Nephron progenitor cell (in vitro differentiated cells): ENCODE measurements around the gene MYL12B.

Experiments
- DNase-seq: peaks from one replicate; pipeline ENCODE4 v3.0.0; 2021
- H3K27ac Mint-ChIP-seq: 2 replicates; pipeline ENCODE4 v1.8.0; 2021; ENCODE audit warnings: mild to moderate bottlenecking, moderate library complexity, mixed read lengths
- H3K27me3 Mint-ChIP-seq: 2 replicates; pipeline ENCODE4 v1.8.0; 2021; ENCODE audit warnings: mild to moderate bottlenecking, low read depth, mixed read lengths; ENCODE audit not compliant: poor library complexity
- H3K36me3 Mint-ChIP-seq: 2 replicates; pipeline ENCODE4 v1.8.0; 2021; ENCODE audit warnings: low read depth, mixed read lengths
- H3K4me1 Mint-ChIP-seq: 2 replicates; pipeline ENCODE4 v1.8.0; 2021; ENCODE audit warnings: mixed read lengths
- H3K4me3 Mint-ChIP-seq: 2 replicates; pipeline ENCODE4 v1.8.0; 2021; ENCODE audit warnings: mild to moderate bottlenecking, moderate library complexity, mixed read lengths
- H3K9me3 Mint-ChIP-seq: 2 replicates; pipeline ENCODE4 v1.8.0; 2021; ENCODE audit warnings: mild to moderate bottlenecking, moderate library complexity, mixed read lengths
- TF ChIP-seq, protein P1 (sequence below): fragments of 200-600 bp; sonication (generic); IDR thresholded peaks from 2 replicates; pipeline ENCODE4 v1.5.0; 2021; ENCODE audit warnings: antibody characterized with exemption

MYL12B gene

DNA sequence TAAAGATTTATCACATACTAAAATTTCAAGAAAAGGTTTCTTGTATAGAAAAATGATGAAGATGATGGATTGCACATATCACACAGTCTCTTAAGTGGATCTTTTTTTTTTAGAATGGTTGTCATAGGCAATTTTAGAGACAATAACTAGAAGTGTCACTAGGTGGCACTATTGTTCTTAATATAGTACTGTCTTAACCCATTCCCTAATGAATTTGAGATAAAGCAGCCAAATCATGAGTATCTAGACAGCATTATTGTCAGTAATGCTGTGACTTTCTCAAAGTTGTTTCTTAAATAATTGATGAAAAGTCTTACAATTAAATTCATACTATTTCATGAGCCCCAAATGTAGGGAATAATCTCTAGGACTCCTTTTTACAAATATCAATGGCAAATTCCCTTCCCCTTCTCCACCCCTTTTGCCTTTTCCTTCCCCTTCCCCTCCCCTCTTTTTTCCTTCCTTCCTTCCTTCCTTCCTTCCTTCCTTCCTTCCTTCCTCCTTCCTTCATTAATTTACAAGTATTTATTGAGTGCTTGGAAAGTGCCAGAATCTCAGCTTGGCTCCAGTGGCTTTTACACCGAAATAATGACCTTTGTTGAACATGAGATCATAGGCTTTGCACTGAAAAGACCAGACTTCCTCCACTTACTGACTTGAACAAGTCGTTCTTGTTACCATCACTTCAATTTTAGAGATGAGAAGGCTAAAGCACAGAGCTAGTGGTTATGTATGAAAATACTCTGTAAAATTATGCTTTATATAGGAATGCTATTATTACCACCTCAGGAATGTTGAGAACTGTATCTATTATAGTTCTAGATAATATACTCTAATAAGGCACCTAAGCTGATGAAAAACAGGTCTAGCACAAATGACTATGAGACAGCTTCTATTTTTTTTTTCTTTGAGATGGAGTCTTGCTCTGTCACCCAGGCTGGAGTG, 19.8 kb downstream of the MYL12B start:
- H3K36me3 Mint-ChIP-seq: peaks cover 14% of the 10 kb centered on the region
- peaks cover 14% of the 10 kb centered on the region for H3K9me3 Mint-ChIP-seq
- H3K27me3 Mint-ChIP-seq: no peaks in the 10 kb centered on the region
- DNase-seq: peak; percentile 28
- peaks cover 34% of the 10 kb centered on the region for H3K4me1 Mint-ChIP-seq
- no peak overlapping the region for H3K4me3 Mint-ChIP-seq
- H3K27ac Mint-ChIP-seq: no peak overlapping the region
- TF ChIP-seq, protein P1, sequence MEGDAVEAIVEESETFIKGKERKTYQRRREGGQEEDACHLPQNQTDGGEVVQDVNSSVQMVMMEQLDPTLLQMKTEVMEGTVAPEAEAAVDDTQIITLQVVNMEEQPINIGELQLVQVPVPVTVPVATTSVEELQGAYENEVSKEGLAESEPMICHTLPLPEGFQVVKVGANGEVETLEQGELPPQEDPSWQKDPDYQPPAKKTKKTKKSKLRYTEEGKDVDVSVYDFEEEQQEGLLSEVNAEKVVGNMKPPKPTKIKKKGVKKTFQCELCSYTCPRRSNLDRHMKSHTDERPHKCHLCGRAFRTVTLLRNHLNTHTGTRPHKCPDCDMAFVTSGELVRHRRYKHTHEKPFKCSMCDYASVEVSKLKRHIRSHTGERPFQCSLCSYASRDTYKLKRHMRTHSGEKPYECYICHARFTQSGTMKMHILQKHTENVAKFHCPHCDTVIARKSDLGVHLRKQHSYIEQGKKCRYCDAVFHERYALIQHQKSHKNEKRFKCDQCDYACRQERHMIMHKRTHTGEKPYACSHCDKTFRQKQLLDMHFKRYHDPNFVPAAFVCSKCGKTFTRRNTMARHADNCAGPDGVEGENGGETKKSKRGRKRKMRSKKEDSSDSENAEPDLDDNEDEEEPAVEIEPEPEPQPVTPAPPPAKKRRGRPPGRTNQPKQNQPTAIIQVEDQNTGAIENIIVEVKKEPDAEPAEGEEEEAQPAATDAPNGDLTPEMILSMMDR: peak; percentile 79

DNA sequence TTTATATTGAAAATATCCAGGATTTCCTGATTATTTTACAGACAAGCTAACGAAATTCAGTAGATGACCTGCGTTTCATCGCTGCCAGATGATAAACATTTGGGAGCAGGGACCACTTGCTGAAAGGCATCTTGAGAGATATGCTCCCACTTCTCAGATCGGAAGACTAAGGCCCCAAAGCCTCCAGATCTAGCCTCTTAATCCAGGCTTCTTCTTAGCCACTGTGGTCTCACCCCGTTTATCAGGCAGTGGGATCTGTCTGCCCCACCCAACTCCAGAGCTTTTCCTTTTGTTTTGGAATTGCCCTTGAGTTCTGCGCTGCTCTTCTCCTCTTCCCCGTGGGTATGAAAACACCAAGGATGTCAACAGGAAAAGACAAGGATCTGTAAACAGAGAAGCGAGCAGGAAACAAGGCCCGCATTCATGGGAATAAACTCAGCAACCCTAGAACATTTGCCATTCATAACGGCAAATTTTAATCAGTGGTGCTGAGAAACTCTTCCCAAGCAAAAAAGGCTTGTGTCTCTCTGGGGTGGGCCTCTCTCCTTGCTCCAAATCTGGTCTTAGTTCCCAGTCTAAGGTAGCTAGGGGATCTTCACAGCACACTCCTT, 21.4 kb downstream of the MYL12B start:
- TF ChIP-seq, protein P1: no peak
- Mint-ChIP-seq H3K36me3 (peaks cover 7% of the 10 kb centered on the region), H3K4me3 (no peak overlapping the region), H3K27me3 (no peaks in the 10 kb centered on the region), H3K27ac (no peak overlapping the region), H3K4me1 (peaks cover 24% of the 10 kb centered on the region), H3K9me3 (peaks cover 28% of the 10 kb centered on the region)
- no peak for DNase-seq

DNA sequence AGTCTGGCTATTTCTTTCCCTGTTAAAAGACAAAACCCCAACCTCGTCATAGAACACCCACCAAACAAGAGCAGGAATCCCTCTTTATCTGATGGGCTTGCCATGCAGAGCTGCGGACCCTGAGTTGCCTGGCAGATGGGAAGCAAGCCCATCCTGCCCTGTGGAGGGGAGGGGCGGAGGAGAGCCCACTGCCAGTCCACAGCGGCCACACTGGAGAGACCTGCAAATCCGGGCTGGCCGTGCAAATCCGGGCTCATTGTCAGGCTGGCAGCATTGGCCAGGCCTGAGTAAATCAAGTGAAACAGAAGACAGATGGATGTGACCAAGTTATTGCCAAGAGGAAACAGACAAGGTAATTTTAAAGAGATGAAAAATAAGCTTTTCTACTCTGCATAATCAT, 22.0 kb downstream of the MYL12B start:
- peaks cover 24% of the 10 kb centered on the region for H3K4me1 Mint-ChIP-seq
- H3K27me3 Mint-ChIP-seq: no peaks in the 10 kb centered on the region
- DNase-seq: peak; percentile 10
- peaks cover 31% of the 10 kb centered on the region for H3K9me3 Mint-ChIP-seq
- no peak overlapping the region for H3K4me3 Mint-ChIP-seq
- peaks cover 8% of the 10 kb centered on the region for H3K36me3 Mint-ChIP-seq
- TF ChIP-seq, protein P1: no peak
- peak overlapping the region; percentile 49 for H3K27ac Mint-ChIP-seq

DNA sequence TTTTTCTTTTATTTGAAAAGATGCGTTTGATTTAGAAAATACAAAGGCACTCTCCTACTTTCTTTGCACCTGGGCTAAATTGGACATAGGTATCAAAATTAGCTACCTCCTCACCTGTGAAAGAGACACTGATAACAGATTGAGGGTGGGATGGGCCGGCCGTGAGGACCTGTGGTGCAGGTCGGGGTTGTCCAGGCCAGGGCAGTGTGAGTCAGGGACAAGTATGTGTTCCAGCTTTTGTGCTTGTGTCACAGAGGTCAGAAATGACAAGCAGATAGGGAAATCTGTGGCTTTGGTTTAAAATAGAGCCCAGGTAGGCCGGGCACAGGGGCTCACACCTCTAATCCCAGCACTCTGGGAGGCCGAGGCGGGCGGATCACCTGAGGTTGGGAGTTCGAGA, 22.6 kb downstream of the MYL12B start:
- H3K27me3 Mint-ChIP-seq: no peaks in the 10 kb centered on the region
- peaks cover 22% of the 10 kb centered on the region for H3K4me1 Mint-ChIP-seq
- no peak for DNase-seq
- H3K9me3 Mint-ChIP-seq: peaks cover 37% of the 10 kb centered on the region
- TF ChIP-seq, protein P1: no peak
- H3K27ac Mint-ChIP-seq: peak overlapping the region; percentile 33
- peaks cover 8% of the 10 kb centered on the region for H3K36me3 Mint-ChIP-seq
- H3K4me3 Mint-ChIP-seq: no peak overlapping the region

DNA sequence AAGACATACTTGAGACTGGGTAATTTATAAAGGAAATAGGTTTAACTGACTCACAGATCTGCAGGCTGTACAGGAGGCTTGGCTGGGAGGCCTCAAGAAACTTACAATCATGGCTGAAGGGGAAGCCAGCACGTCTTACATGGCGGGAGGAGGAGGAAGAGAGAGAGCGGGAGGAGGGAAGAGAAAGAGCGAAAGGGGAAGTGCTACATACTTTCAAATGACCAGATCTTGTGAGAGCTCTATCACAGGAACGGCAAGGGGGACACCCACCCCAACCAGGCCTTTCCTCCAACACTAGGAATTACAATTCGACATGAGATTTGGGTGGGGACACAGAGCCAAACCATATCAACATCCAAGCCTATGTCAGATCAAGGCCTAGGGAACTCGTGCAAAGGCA, 24.2 kb downstream of the MYL12B start:
- TF ChIP-seq, protein P1: no peak
- H3K4me1 Mint-ChIP-seq: peaks cover 14% of the 10 kb centered on the region

More for the DNA sequence above, 24.2 kb downstream of the MYL12B start:
- peaks cover 53% of the 10 kb centered on the region for H3K9me3 Mint-ChIP-seq
- no peak for DNase-seq
- no peaks in the 10 kb centered on the region for H3K27me3 Mint-ChIP-seq
- H3K36me3 Mint-ChIP-seq: peaks cover 19% of the 10 kb centered on the region
- no peak overlapping the region for H3K27ac Mint-ChIP-seq
- H3K4me3 Mint-ChIP-seq: no peak overlapping the region
